GM21381 (cell line): Measurements from ENCODE around the gene ETHE1.
"Not testable (repeated sequence)": the region's sequence is repeated elsewhere in the genome, so short reads cannot be mapped to it uniquely, and the experiment has no call there.

Experiments used
- ATAC-seq: cut with Tn5 transposase; IDR thresholded peaks from one replicate; pipeline ENCODE4 v1.9.1; 2021; ENCODE audit warnings: mild to moderate bottlenecking, moderate library complexity; ENCODE audit not compliant: unreplicated experiment

ETHE1 gene

GRCh38 chr19:43525836-43526771 lies 897 bp downstream of the ETHE1 start:
- ATAC-seq, result no peak

GRCh38 chr19:43524922-43525835 lies 1.8 kb downstream of the ETHE1 start:
- ATAC-seq, result peak; percentile 31

- ATAC-seq, result not testable (repeated sequence)
Observed at GRCh38 chr19:43523696-43524095, 3.3 kb downstream of the ETHE1 start.

- no peak for ATAC-seq
Observed at GRCh38 chr19:43522929-43523328, 4.1 kb downstream of the ETHE1 start.

DNA sequence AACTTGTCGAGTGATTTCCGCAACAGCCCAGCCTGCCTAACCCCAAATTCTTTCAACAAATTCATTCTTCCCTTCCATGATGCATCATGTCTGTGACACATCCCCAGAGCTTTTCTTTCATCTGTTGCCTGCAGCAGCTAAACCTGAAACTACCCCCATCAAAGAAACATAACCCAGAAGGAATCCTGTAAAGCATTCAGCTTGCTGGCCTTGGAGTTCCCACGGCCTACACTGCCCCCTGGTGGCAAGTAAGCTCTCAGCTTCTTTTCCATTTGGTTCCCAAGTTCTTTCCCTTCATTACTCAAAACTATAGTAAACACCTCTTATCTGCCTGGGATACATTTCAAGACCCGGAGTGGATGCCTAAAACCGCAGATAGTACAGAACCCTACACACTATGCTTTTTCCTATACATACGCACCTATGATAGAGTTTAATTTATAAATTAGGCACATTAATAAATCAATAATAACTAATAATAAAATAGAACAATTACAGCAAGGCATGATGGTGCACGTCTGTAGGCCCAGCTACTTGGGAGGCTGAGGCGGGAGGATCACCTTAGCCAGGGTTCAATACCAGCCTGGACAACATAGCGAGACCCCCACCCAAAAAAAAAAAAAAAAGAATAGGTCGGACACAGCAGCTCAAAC lies 7.4 kb downstream of the ETHE1 start:
- ATAC-seq, result no peak

GRCh38 chr19:43518051-43518450 lies 8.9 kb downstream of the ETHE1 start:
- no peak for ATAC-seq

DNA sequence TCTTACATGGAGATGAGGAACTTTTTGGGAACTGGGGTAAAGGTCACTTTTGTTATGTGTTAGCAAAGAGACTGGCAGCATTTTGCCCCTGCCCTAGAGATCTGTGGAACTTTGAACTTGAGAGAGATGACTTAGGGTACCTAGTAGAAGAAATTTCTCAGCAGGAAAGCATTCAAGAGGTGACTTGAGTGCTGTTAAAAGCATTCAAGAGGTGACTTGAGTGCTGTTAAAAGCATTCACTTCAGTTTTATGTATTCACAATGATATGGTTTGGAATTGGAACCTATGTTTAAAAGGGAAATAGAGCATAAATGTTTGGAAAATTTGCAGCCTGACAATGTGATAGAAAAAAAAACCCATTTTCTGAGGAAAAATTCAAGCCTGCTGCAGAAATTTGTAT lies 14.6 kb downstream of the ETHE1 start:
- not testable (repeated sequence) for ATAC-seq

- no peak for ATAC-seq
Observed at GRCh38 chr19:43511324-43511723, 15.7 kb downstream of the ETHE1 start.

DNA sequence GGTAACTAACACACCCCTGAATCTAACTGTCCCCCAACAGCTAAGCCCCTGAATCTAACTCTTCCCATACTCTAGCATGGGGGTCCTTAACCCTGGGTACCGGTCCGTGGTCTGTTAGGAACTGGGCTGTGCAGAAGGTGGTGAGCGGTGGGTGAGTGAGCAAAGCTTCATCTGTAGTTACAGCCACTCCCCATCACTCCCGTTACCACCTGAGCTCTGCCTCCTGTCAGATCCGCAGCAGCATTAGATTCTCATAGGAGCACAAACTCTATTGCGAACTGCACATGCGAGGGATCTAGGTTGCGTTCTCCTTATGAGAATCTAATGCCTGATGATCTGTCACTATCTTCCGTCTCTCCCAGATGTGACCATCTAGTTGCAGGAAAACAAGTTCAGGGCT lies 16.3 kb downstream of the ETHE1 start:
- no peak for ATAC-seq

DNA sequence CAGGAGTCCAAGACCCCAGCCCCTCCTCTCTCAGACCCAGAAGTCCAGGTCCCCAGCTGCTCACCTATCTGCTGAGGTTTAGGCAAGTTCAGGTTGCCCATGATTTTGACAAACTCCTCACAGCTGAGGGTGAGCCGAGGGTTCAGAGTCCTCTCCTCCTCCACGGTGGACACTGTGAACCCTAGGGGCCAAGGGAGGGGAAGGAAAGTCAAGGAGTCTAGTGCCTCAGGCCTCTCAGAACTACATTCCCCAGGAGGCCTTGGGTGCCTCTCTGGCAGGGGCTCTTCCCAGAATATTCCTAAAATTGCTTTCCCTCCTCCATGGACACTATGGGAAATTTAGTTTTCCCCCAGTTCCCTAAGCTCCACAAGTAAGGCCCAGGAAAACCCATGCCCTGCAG lies 19.1 kb downstream of the ETHE1 start:
- ATAC-seq, result no peak

- no peak for ATAC-seq
Observed at GRCh38 chr19:43506629-43507028, 20.4 kb downstream of the ETHE1 start.

GRCh38 chr19:43505941-43506340 lies 21.1 kb downstream of the ETHE1 start:
- ATAC-seq, result no peak

DNA sequence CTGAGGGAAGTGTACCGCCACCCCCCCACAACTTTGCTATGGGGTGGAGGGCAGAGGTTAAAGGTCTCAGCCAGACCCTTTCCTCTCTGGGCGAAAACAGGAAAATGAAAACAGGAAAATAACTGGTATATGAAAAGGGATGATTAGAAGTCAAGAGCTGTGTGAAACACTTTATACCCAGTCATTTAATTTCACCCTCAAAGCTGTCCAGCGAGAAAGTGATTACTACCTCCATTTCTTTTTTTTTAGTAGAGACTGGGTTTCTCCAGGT lies 21.9 kb downstream of the ETHE1 start:
- no peak for ATAC-seq

DNA sequence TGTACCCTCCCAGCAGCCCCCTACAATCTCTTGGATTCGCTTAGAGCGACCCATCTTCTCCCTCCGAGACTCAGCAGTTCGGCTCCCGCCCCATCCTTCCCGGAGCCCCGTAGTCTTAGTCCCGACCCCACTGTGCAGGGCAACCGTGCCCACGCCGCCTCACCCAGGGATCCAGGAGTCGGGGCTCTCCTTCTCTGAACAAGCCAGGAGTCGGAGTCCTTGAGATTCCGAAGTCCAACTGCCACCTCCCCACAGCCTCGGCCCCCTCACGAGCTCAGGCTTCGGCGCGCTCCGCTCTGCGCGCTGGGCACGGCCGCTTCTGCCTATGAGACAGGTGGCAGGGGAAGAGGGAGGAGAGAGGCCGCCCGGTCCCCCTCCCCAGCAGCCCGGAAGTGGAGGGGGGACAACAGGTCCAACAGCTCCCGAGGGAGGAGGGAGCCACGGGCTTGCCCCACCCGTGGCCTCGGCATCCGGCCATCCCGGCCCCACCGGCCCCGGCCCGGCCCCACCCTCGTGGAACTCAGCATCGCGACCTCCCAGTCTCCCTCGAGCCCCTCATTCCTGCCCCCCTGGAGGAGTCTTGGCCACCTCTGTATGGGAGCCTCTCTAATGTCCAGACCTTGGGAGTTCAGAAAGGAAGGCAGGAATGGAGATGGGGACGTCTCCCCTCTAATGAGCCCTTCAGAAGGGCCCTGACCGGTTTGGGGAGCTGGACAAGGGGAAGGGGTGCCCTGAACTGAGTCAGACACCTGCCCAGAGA lies 22.4 kb downstream of the ETHE1 start, which contains the start of gene PHLDB3:
TSS of gene PHLDB3 (minus strand) at position 321 of the 760 bp plus-strand sequence. CDS start 628 bp downstream, outside the sequence.
- ATAC-seq, result peak; percentile 16

- ATAC-seq, result peak; percentile 86
Observed at GRCh38 chr19:43503501-43504425, 23.2 kb downstream of the ETHE1 start.

GRCh38 chr19:43502419-43502976 lies 24.5 kb downstream of the ETHE1 start:
- ATAC-seq, result no peak

GRCh38 chr19:43501661-43502418 lies 25.2 kb downstream of the ETHE1 start:
- no peak for ATAC-seq

DNA sequence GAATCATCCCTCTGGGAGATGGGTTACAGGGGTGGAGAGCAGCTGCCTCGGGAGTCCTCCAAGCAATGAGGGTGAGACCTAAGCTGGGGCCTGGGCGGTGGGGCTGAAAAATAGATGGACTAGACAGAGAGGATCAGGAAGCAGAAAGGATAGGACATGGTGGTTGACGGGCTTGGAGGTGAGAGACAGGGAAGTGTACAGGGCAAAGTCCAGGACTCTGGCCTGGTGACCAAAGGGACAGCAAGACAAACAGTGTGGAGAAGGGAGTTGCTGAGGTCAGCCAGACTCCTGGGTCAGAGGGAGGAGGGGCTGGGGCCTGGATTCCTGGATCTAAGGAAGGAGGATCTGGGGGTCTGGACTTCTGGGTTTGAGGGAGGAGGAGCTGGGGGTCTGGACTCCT lies 28.0 kb downstream of the ETHE1 start:
- ATAC-seq, result no peak
